Tongue (tissue), 3 donors: ENCODE data around the gene NOP16. TPM values are rescaled to one million over a fixed set of nuclear protein-coding genes. Genes with fewer than 3 reads are reported as not detected.

ENCODE experiments used
- DNase-seq: peaks from one replicate; pipeline ENCODE4 v3.0.0-alpha.2; 2015
- small RNA-seq: library from RNA; depleted of rRNA; stranded (forward); fragments of <200 nt; gene quantifications from one replicate; pipeline ENCODE3, GENCODE V24; 2014; ENCODE audit warnings: low replicate concordance
- total RNA-seq: library from RNA; depleted of rRNA; stranded (reverse); fragments of >200 nt; gene quantifications from one replicate; pipeline ENCODE4 v1.2.3, GENCODE V29; 2014

The NOP16 gene
- total RNA-seq, 1 donor from 2014 or later = 4.6 TPM

- DNase-seq = no peak
Measured at GRCh38 chr5:176355400-176356178, 32.8 kb downstream of the NOP16 start.

GRCh38 chr5:176353533-176353932, 34.9 kb downstream of the NOP16 start:
- DNase-seq = peak; percentile 83

- DNase-seq = no peak
Measured at GRCh38 chr5:176352116-176352878, 36.1 kb downstream of the NOP16 start.

- no peak for DNase-seq
Measured at GRCh38 chr5:176350416-176350815, 38.0 kb downstream of the NOP16 start.

GRCh38 chr5:176342766-176343458, 45.5 kb downstream of the NOP16 start:
- DNase-seq = no peak

GRCh38 chr5:176342158-176342483, 46.3 kb downstream of the NOP16 start:
- no peak for DNase-seq

GRCh38 chr5:176341325-176342157, 46.9 kb downstream of the NOP16 start:
- DNase-seq = no peak

- no peak for DNase-seq
Measured at GRCh38 chr5:176339304-176339703, 49.1 kb downstream of the NOP16 start.

- DNase-seq = no peak
Measured at GRCh38 chr5:176337913-176338312, 50.5 kb downstream of the NOP16 start.

GRCh38 chr5:176334031-176334770, 54.2 kb downstream of the NOP16 start:
- DNase-seq = no peak

Small RNA genes lying within 50 kb of the gene (small RNA-seq; reads per million reads assigned to genes)
- 1.8 reads per million, percentile 89 among the genes with 10 or more reads in this experiment for gene MIR1271

Other genes with a start within 250 kb of the NOP16 start
- gene SIMC1, start 150.2 kb downstream of the NOP16 start, total RNA-seq = 6.8 TPM
- gene KIAA1191, start 26.8 kb downstream of the NOP16 start, total RNA-seq = 31.7 TPM
- gene ARL10, start 23.1 kb downstream of the NOP16 start, total RNA-seq = 10.6 TPM
- 90.5 TPM for gene HIGD2A, start 153 bp upstream of the NOP16 start, total RNA-seq
- gene CLTB, start 27.9 kb upstream of the NOP16 start, total RNA-seq = 84.7 TPM
- gene FAF2, start 59.8 kb upstream of the NOP16 start, total RNA-seq = 24.2 TPM
- 12.3 TPM for gene RNF44, start 148.8 kb upstream of the NOP16 start, total RNA-seq
- not detected for gene CDHR2, start 160.7 kb upstream of the NOP16 start, total RNA-seq
- gene GPRIN1, start 221.6 kb upstream of the NOP16 start, total RNA-seq = 0.72 TPM
- gene SNCB, start 241.9 kb upstream of the NOP16 start, total RNA-seq = not detected
- not detected for gene EIF4E1B, start 242.1 kb upstream of the NOP16 start, total RNA-seq